Pancreas (tissue), 10 donors: Measurements from ENCODE around the gene EIF4H. TPM values are rescaled to one million over a fixed set of nuclear protein-coding genes. Genes with fewer than 3 reads are reported as not detected.

Experiments used
- ATAC-seq, 4 donors: fragments of 200-7000 bp; cut with Tn5 transposase; one replicate each; pipeline versions ENCODE4 v1.8.0 to v1.9.1; 2020; ENCODE audit warnings: mild to moderate bottlenecking in 4 of 4, moderate library complexity in 4 of 4
- DNase-seq, 6 donors: peaks; one replicate each; pipeline ENCODE4 v3.0.0-alpha.2; 2020
- FAIRE-seq: peaks from 2 replicates; lab custom pipeline; 2012; peaks lifted over from hg19 to GRCh38; lab: Jason Lieb, UNC
- H3K27ac ChIP-seq, 4 donors: fragments of 200-600 bp; sonication (generic); 1 replicate in 3 of 4; 2 replicates in 1 of 4; pipeline versions ENCODE4 v1.5.0 to v1.8.0; 2020
- H3K27me3 ChIP-seq, 4 donors: fragments of 200-600 bp; one replicate each; pipeline ENCODE4 v1.8.0; 2021
- H3K36me3 ChIP-seq, 3 donors: fragments of 200-600 bp; sonication (generic) in 1 of 3; one replicate each; pipeline versions ENCODE4 v1.5.0 to v1.8.0; 2020 to 2021
- H3K4me1 ChIP-seq, 3 donors: fragments of 200-600 bp; one replicate each; pipeline ENCODE4 v1.8.0; 2021
- H3K4me3 ChIP-seq, 4 donors: fragments of 200-600 bp; sonication (generic) in 2 of 4; one replicate each; pipeline versions ENCODE4 v1.5.0 to v1.8.0; 2020 to 2021
- H3K9me3 ChIP-seq, 4 donors: fragments of 200-600 bp; one replicate each; pipeline ENCODE4 v1.8.0; 2021
- WGBS, 2 donors: extraction: QIAGEN DNeasy Blood & Tissue Kit; methylation state at CpG; one replicate each; pipeline ENCODE4 v1.1.7; 2013; 5-methylcytosine and 5-hydroxymethylcytosine counted together
- intact Hi-C, 3 donors: fragments of 100-400 bp; cut with DNase I; formaldehyde crosslinking; loops; one replicate each; pipeline versions ENCODE4 v1.11.1 to v1.14.2; 2022
- polyA plus RNA-seq, 2 donors: library from polyadenylated mRNA; stranded (reverse); fragments of 200-250 nt; gene quantifications; one replicate each; pipeline ENCODE4 v1.2.3, GENCODE V29; 2013
- total RNA-seq, 6 donors: library from RNA; stranded (reverse); fragmentation: NEBNext Ultra II Directional in 4 of 6; extraction: Animal tissue kit (Norgen Biotek cat#: 25700) in 4 of 6; gene quantifications; one replicate each; pipeline versions ENCODE4 v1.2.1 to v1.2.4, GENCODE V29; 2021 to 2023
- TF ChIP-seq, protein P1 (sequence below), 4 donors: fragments of 200-600 bp; sonication (generic) in 3 of 4; IDR thresholded peaks; one replicate each; pipeline versions ENCODE4 v1.5.0 to v1.8.0; 2021; ENCODE audit warnings: antibody characterized with exemption in 4 of 4
- donor health status: healthy with polysubstance abuse.
- donor health status: DM: no; HTN: no; CAD: no; lungs with moderate emphysema.
- donor health status: DM: no; HTN: no; CAD: no.
- donor health status: control.
- donor health status: control.
- donor health status: Bipolar disorder and iron deficiency.
- donor health status: DM: yes; HTN: yes; CAD: no.
- donor health status: DM: no; HTN: no; CAD: no.
- donor health status: DM: no; HTN: no; CAD: no.
- donor health status: DM: yes; HTN: yes; CAD: no.

The EIF4H gene
- total and polyA plus RNA-seq, 8 donors: 73.0 to 195 (median 130) TPM

DNA sequence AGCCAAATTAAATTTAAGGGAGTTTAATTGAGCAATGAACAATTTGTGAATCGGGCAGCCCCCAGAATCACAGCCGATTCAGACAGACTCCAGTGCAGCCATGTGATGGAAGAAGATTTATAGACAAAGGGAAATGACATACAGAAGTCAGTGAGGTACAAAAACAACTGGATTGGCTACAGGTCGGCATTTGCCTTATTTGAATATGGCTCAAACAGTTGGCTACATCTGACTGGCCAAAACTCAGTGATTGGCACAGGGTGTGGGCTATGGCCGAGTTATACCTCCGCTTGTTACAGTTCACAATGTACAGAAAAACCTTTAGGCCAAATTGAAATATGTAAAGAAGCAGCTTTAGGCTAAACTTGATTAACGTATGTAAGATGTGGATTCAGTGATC, 30.8 kb upstream of the EIF4H start:
- intact Hi-C loops: no loop called here
- ATAC-seq (no peak), FAIRE-seq (no peak)

DNA sequence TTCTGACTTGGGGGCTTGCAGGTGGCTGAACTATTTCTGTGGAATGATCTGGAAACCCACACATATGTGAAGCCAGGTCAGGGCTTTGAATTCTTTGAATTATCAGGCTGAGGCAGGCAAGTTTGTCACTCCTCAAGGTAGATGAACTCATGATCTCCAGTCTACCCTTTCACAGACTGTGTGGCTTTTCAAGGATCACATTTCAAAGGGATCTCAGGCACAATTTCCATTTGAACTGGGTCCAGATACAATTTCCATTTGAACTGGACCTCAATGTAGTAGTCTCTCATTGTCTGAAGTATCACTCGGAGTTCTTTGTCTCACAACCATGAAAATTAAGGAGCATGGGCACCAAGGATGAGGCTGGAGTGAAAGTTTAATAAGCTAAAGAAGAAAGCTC, 25.7 kb upstream of the EIF4H start:
- 91 to 99% methylated on average over 1 of the region's 1 CpG for WGBS, 2 donors
- Histone ChIP-seq H3K27ac (no peak overlapping the region), H3K4me1 (no peaks in the 10 kb centered on the region), H3K27me3 (no peaks in the 10 kb centered on the region), H3K4me3 (no peak overlapping the region), H3K9me3 (no peaks in the 10 kb centered on the region), H3K36me3 (no peaks in the 10 kb centered on the region)
- ATAC-seq (no peak), DNase-seq (no peak), FAIRE-seq (no peak)
- TF ChIP-seq, protein P1, sequence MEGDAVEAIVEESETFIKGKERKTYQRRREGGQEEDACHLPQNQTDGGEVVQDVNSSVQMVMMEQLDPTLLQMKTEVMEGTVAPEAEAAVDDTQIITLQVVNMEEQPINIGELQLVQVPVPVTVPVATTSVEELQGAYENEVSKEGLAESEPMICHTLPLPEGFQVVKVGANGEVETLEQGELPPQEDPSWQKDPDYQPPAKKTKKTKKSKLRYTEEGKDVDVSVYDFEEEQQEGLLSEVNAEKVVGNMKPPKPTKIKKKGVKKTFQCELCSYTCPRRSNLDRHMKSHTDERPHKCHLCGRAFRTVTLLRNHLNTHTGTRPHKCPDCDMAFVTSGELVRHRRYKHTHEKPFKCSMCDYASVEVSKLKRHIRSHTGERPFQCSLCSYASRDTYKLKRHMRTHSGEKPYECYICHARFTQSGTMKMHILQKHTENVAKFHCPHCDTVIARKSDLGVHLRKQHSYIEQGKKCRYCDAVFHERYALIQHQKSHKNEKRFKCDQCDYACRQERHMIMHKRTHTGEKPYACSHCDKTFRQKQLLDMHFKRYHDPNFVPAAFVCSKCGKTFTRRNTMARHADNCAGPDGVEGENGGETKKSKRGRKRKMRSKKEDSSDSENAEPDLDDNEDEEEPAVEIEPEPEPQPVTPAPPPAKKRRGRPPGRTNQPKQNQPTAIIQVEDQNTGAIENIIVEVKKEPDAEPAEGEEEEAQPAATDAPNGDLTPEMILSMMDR (IDR thresholded peaks at IDR 0.05): no peak
- intact Hi-C loops: no loop called here

More for the DNA sequence above, 30.8 kb upstream of the EIF4H start:
- H3K4me3 ChIP-seq: no peak overlapping the region
- H3K4me1 ChIP-seq: no peaks in the 10 kb centered on the region
- no peaks in the 10 kb centered on the region for H3K9me3 ChIP-seq
- no peak overlapping the region for H3K27ac ChIP-seq
- no peaks in the 10 kb centered on the region for H3K27me3 ChIP-seq
- no peak for DNase-seq
- WGBS, 2 donors: 73 to 77% methylated on average over 6 of the region's 6 CpGs
- TF ChIP-seq, protein P1 (IDR thresholded peaks at IDR 0.05): no peak
- H3K36me3 ChIP-seq: no peaks in the 10 kb centered on the region

DNA sequence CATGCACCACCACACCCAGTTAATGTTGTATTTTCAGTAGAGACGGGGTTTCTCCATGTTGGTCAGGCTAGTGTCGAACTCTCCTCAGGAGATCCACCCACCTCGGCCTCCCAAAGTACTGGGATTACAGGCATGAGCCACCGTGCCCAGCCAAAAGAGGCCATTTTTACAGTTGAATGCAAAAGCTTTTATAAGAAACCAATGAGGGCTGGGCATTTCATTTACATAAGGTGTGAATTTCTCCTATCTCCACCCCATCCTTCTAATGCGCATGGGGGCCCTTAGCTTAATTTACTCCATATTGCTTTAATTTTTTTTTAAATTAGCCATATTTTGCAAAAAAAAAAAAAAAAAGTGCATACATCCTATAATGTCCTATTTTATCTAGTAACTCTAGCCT, 25.1 kb upstream of the EIF4H start:
- FAIRE-seq: no peak
- Histone ChIP-seq H3K36me3 (no peaks in the 10 kb centered on the region), H3K4me1 (no peaks in the 10 kb centered on the region), H3K27me3 (no peaks in the 10 kb centered on the region), H3K9me3 (no peaks in the 10 kb centered on the region), H3K27ac (no peak overlapping the region), H3K4me3 (no peak overlapping the region)
- no peak for ATAC-seq
- intact Hi-C loops: no loop called here
- TF ChIP-seq, protein P1 (IDR thresholded peaks at IDR 0.05): no peak
- 97 to 99% methylated on average over 5 of the region's 5 CpGs for WGBS, 2 donors
- DNase-seq: no peak

DNA sequence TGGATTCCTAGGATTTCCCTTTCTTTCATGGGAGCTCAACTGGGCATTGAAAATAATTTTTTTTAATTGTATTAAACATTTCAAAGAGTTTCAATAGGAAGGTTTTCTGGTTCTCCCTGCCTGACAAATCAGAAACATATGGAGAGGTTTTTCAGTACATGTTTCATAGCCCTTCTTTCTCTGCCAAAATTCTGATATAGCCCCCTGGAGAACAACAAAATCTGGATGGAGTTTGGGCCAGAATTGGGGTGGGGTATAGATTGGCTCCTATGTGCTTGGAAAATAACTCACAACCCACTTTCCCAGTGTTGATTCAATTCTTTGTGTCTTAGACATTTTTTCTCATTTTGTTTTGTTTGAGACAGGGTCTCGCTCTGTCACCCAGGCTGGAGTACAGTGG, 24.6 kb upstream of the EIF4H start:
- FAIRE-seq: no peak

DNA sequence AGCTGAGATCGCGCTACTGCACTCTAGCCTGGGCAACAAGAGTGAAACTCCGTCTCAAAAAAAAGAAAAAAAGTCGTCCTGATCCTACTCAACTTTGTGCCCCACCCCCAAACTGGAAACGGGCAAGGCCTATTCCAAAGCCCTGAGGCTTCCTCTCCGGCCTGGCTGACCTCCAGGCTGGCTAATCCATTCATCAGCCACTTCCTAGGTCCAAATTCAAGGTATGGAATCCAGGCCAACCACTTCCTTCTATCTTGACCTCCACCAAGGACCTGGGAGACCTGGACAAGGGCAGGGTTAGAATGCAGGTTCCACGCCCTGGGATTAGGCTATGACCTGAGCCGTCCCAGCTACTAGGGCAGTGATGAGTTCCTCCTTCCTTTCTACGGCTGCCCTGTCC, 20.4 kb upstream of the EIF4H start:
- Histone ChIP-seq H3K27ac (no peak overlapping the region), H3K4me1 (no peaks in the 10 kb centered on the region), H3K27me3 (no peaks in the 10 kb centered on the region), H3K9me3 (no peaks in the 10 kb centered on the region), H3K4me3 (no peak overlapping the region), H3K36me3 (no peaks in the 10 kb centered on the region)
- FAIRE-seq: no peak
- no peak for ATAC-seq
- intact Hi-C loops: no loop called here
- DNase-seq: no peak
- WGBS, 2 donors: 80 to 85% methylated on average over 9 of the region's 9 CpGs
- TF ChIP-seq, protein P1 (IDR thresholded peaks at IDR 0.05): no peak

More for the DNA sequence above, 24.6 kb upstream of the EIF4H start:
- TF ChIP-seq, protein P1 (IDR thresholded peaks at IDR 0.05): no peak
- Histone ChIP-seq H3K9me3 (no peaks in the 10 kb centered on the region), H3K27ac (no peak overlapping the region), H3K4me1 (no peaks in the 10 kb centered on the region), H3K27me3 (no peaks in the 10 kb centered on the region), H3K4me3 (no peak overlapping the region), H3K36me3 (no peaks in the 10 kb centered on the region)
- no peak for DNase-seq
- WGBS, 2 donors: 97 to 100% methylated on average over 1 of the region's 1 CpG
- intact Hi-C loops: no loop called here
- ATAC-seq: no peak
